Upper lobe of right lung (tissue), 1 donor: ENCODE results near the gene CDH5. TPM values are rescaled to one million over a fixed set of nuclear protein-coding genes. Genes with fewer than 3 reads are reported as not detected.
"Not testable (repeated sequence)": the region's sequence is repeated elsewhere in the genome, so short reads cannot be mapped to it uniquely, and the experiment has no call there.

Experiments used
- ATAC-seq: fragments of 200-7000 bp; cut with Tn5 transposase; one replicate; pipeline ENCODE4 v1.9.1; 2020; ENCODE audit warnings: mild to moderate bottlenecking, moderate library complexity
- DNase-seq: peaks from one replicate; pipeline ENCODE4 v3.0.0-alpha.2; 2020
- H3K27ac ChIP-seq: fragments of 200-600 bp; one replicate; pipeline ENCODE4 v1.8.0; 2022
- H3K27me3 ChIP-seq: fragments of 200-600 bp; one replicate; pipeline ENCODE4 v1.8.0; 2022; ENCODE audit warnings: mild to moderate bottlenecking
- H3K36me3 ChIP-seq: fragments of 200-600 bp; one replicate; pipeline ENCODE4 v1.8.0; 2022
- H3K4me1 ChIP-seq: fragments of 200-600 bp; one replicate; pipeline ENCODE4 v1.8.0; 2022
- H3K4me3 ChIP-seq: fragments of 200-600 bp; one replicate; pipeline ENCODE4 v1.8.0; 2022; ENCODE audit warnings: mild to moderate bottlenecking
- H3K9me3 ChIP-seq: fragments of 200-600 bp; one replicate; pipeline ENCODE4 v1.8.0; 2022
- CTCF ChIP-seq: fragments of 200-600 bp; IDR thresholded peaks from one replicate; pipeline ENCODE4 v1.8.0; 2022; ENCODE audit warnings: antibody characterized with exemption
- intact Hi-C: fragments of 100-400 bp; cut with DNase I; formaldehyde crosslinking; loops from one replicate; pipeline ENCODE4 v1.11.0; 2022
- total RNA-seq: library from RNA; stranded (reverse); fragmentation: NEBNext Ultra II Directional; extraction: Animal tissue kit (Norgen Biotek cat#: 25700); gene quantifications from one replicate; pipeline ENCODE4 v1.2.1, GENCODE V29; 2021
- donor health status: DM: no; HTN: yes; CAD: no; lungs with severe emphysema.

CDH5 gene
- total RNA-seq, 1 donor from 2014 or later, result 144 TPM

- Histone ChIP-seq H3K27me3 (no peaks in the 10 kb centered on the region), H3K4me3 (no peak overlapping the region), H3K9me3 (no peaks in the 10 kb centered on the region), H3K27ac (no peak overlapping the region), H3K4me1 (no peaks in the 10 kb centered on the region), H3K36me3 (no peaks in the 10 kb centered on the region)
- intact Hi-C loops, result no loop called here
- no peak for TF ChIP-seq CTCF
- ATAC-seq (no peak), DNase-seq (no peak)
Measured at GRCh38 chr16:66451548-66451947, 85.1 kb downstream of the CDH5 start.

- H3K4me1 ChIP-seq, H3K27ac ChIP-seq, DNase-seq, H3K9me3 ChIP-seq, H3K27me3 ChIP-seq, intact Hi-C loops, H3K4me3 ChIP-seq, ATAC-seq, H3K36me3 ChIP-seq: not testable (repeated sequence)
Measured at GRCh38 chr16:66453230-66453629, 86.7 kb downstream of the CDH5 start.

Other genes with a start within 250 kb of the CDH5 start
- gene BEAN1, start 60.6 kb downstream of the CDH5 start, total RNA-seq, result 0.87 TPM
- gene TK2, start 183.4 kb downstream of the CDH5 start, total RNA-seq, result 36.1 TPM
- 57.6 TPM for gene CKLF, start 185.9 kb downstream of the CDH5 start, total RNA-seq
- gene CMTM1, start 199.7 kb downstream of the CDH5 start, total RNA-seq, result 8.4 TPM
- gene CMTM2, start 212.8 kb downstream of the CDH5 start, total RNA-seq, result 3.1 TPM
- 38.1 TPM for gene CMTM3, start 238.0 kb downstream of the CDH5 start, total RNA-seq